Measurements from ENCODE around the gene NDFIP2.

The NDFIP2 gene

GRCh38 chr13:79479882-79480281 is 1.1 kb upstream of the NDFIP2 start:
- H3K36me3 Mint-ChIP-seq, result peaks cover 9% of the 10 kb centered on the region
- peak overlapping the region; percentile 4 for H3K27ac Mint-ChIP-seq
- no peaks in the 10 kb centered on the region for H3K27me3 Mint-ChIP-seq
- H3K9me3 Mint-ChIP-seq, result no peaks in the 10 kb centered on the region
- peaks cover 40% of the 10 kb centered on the region for H3K4me1 Mint-ChIP-seq
- peak overlapping the region; percentile 92 for H3K4me3 Mint-ChIP-seq

GRCh38 chr13:79481685-79482052 is 714 bp downstream of the NDFIP2 start:
- no peaks in the 10 kb centered on the region for H3K9me3 Mint-ChIP-seq
- H3K27ac Mint-ChIP-seq, result peak overlapping the region; percentile 98
- H3K27me3 Mint-ChIP-seq, result no peaks in the 10 kb centered on the region
- peak overlapping the region; percentile 92 for H3K4me3 Mint-ChIP-seq
- peaks cover 56% of the 10 kb centered on the region for H3K4me1 Mint-ChIP-seq
- peaks cover 15% of the 10 kb centered on the region for H3K36me3 Mint-ChIP-seq

GRCh38 chr13:79482281-79482970 is 1.5 kb downstream of the NDFIP2 start:
- peak overlapping the region; percentile 98 for H3K27ac Mint-ChIP-seq
- H3K4me3 Mint-ChIP-seq, result peak overlapping the region; percentile 92
- H3K27me3 Mint-ChIP-seq, result no peaks in the 10 kb centered on the region
- H3K9me3 Mint-ChIP-seq, result no peaks in the 10 kb centered on the region
- H3K4me1 Mint-ChIP-seq, result peaks cover 63% of the 10 kb centered on the region
- peaks cover 18% of the 10 kb centered on the region for H3K36me3 Mint-ChIP-seq

GRCh38 chr13:79483086-79483706 is 2.2 kb downstream of the NDFIP2 start:
- Mint-ChIP-seq H3K4me1 (peaks cover 71% of the 10 kb centered on the region), H3K4me3 (peak overlapping the region; percentile 90), H3K27me3 (no peaks in the 10 kb centered on the region), H3K9me3 (no peaks in the 10 kb centered on the region), H3K27ac (peak overlapping the region; percentile 92), H3K36me3 (peaks cover 21% of the 10 kb centered on the region)

- H3K36me3 Mint-ChIP-seq, result peaks cover 28% of the 10 kb centered on the region
- H3K9me3 Mint-ChIP-seq, result no peaks in the 10 kb centered on the region
- H3K4me1 Mint-ChIP-seq, result peaks cover 73% of the 10 kb centered on the region
- H3K27me3 Mint-ChIP-seq, result no peaks in the 10 kb centered on the region
- H3K27ac Mint-ChIP-seq, result peak overlapping the region; percentile 85
- H3K4me3 Mint-ChIP-seq, result peak overlapping the region; percentile 69
These were observed 4.3 kb downstream of the NDFIP2 start for GRCh38 chr13:79485014-79485811.

DNA sequence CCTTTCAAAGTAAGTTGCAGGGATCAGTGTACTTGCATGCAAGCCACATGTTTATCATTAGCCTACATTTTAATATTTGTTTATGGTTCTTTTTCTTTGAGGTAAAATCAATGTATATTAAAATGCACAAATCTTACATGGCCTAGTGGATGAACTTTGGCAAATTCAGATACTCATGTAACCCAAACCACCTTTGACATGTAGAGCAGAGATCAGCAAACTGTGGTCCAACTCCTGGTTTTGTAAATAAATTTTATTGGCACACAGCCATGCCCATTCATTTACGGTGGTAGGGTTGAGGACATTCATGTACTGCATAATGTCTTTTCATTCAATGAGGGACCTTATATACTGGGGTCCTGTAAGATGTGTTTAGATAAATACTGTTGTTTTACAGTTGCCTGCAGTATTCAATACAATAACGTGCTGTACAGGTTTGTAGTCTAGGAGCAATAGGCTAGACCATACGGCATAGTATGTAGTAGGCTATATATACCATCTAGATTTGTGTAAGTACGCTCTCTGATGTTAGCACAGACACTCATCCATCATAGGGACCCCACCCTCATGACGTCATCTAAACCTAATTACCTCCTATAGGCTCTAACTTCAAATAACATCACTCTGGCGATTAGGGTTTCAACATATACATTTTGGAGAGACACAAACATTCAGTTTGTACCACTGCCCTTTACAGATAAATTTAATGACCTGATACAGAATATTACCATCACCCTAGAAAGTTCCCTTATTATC is 5.7 kb downstream of the NDFIP2 start:
- peaks cover 27% of the 10 kb centered on the region for H3K36me3 Mint-ChIP-seq
- H3K9me3 Mint-ChIP-seq, result no peaks in the 10 kb centered on the region
- peak overlapping the region; percentile 73 for H3K27ac Mint-ChIP-seq
- no peaks in the 10 kb centered on the region for H3K27me3 Mint-ChIP-seq
- H3K4me1 Mint-ChIP-seq, result peaks cover 77% of the 10 kb centered on the region
- peak overlapping the region; percentile 78 for H3K4me3 Mint-ChIP-seq

DNA sequence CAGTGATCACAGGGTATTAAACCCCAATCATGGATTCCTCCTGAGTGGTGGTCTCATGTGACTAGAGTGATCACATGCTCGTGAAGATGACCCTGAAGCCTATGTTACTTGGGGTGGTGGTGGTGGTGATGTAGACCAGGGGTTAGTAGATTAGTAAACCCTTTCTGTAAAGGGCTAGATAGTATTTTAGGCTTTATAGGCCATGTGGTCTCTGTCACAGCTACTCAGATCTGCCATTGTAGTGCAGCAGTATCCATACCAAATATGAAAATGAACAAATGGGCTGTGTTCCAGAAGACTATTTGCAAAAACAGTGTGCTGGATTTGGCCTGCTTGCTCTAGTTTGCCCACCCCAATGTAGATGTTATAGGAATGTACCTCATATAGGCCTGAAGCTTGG is 9.4 kb downstream of the NDFIP2 start:
- Mint-ChIP-seq H3K4me1 (peaks cover 92% of the 10 kb centered on the region), H3K9me3 (no peaks in the 10 kb centered on the region), H3K27ac (no peak overlapping the region), H3K27me3 (no peaks in the 10 kb centered on the region), H3K4me3 (no peak overlapping the region), H3K36me3 (peaks cover 20% of the 10 kb centered on the region)

DNA sequence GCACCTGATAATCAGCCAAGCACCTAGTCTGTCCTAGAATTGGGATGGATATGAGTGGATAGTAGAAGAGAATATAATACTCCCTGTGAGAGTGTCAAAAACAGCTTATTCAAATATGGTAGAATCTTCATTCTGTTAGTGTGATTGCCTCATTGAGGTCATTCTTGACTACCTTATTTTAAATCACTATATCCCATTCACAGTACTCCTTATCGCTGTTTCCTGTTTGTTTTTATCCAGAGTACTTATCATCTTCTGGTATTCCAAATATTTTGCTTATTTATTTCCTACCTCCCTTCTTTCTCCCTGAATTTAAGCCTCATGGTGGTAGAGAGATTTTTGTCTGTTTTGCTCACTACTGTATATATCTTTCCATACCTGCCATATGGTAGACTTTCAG is 9.9 kb downstream of the NDFIP2 start:
- Mint-ChIP-seq H3K4me3 (no peak overlapping the region), H3K27ac (peak overlapping the region; percentile 68), H3K36me3 (peaks cover 17% of the 10 kb centered on the region), H3K4me1 (peaks cover 92% of the 10 kb centered on the region), H3K27me3 (no peaks in the 10 kb centered on the region), H3K9me3 (no peaks in the 10 kb centered on the region)

- no peaks in the 10 kb centered on the region for H3K9me3 Mint-ChIP-seq
- H3K36me3 Mint-ChIP-seq, result peaks cover 14% of the 10 kb centered on the region
- peak overlapping the region; percentile 82 for H3K4me3 Mint-ChIP-seq
- no peaks in the 10 kb centered on the region for H3K27me3 Mint-ChIP-seq
- peak overlapping the region; percentile 68 for H3K27ac Mint-ChIP-seq
- H3K4me1 Mint-ChIP-seq, result peaks cover 91% of the 10 kb centered on the region
These were observed 10.8 kb downstream of the NDFIP2 start for GRCh38 chr13:79491715-79492114.

- peak overlapping the region; percentile 68 for H3K27ac Mint-ChIP-seq
These were observed 11.4 kb downstream of the NDFIP2 start for GRCh38 chr13:79492313-79492798.

DNA sequence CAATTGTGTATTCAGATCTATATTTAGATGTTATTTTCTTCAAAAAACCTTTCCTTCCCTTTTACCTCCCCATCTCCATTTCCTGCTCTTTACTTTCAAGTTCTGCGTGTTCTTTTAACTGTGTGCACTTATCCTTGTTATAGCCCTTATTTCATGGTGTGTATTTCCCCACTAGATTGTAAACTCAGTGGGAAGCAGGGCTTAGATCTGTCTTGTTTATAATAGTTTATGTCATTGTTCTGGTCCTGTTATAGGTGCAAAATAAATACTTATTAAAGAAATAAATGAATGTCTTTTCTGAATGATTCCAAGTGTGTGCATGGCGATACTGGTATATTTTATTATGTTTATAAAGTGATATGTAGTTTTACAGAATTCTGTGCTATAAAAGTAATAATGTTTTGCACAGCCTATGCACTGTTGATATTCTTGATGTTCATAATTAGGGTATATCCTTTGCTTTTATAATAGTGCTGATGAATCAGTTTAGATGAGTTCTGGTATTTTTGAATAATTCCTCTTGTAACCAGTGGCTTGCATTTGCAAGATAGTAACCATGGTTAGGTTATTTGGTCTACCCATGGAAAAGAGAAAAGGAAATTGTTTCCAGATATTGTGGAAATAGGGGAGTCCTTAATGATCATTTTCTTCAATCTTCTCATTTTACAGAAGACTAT is 12.1 kb downstream of the NDFIP2 start:
- peak overlapping the region; percentile 82 for H3K4me3 Mint-ChIP-seq
- peaks cover 88% of the 10 kb centered on the region for H3K4me1 Mint-ChIP-seq
- H3K36me3 Mint-ChIP-seq, result peaks cover 10% of the 10 kb centered on the region
- no peaks in the 10 kb centered on the region for H3K9me3 Mint-ChIP-seq
- H3K27me3 Mint-ChIP-seq, result no peaks in the 10 kb centered on the region
- H3K27ac Mint-ChIP-seq, result peak overlapping the region; percentile 68

More at GRCh38 chr13:79492313-79492798, 11.4 kb downstream of the NDFIP2 start:
- peaks cover 11% of the 10 kb centered on the region for H3K36me3 Mint-ChIP-seq
- no peaks in the 10 kb centered on the region for H3K9me3 Mint-ChIP-seq
- peaks cover 88% of the 10 kb centered on the region for H3K4me1 Mint-ChIP-seq
- H3K27me3 Mint-ChIP-seq, result no peaks in the 10 kb centered on the region
- H3K4me3 Mint-ChIP-seq, result peak overlapping the region; percentile 82

DNA sequence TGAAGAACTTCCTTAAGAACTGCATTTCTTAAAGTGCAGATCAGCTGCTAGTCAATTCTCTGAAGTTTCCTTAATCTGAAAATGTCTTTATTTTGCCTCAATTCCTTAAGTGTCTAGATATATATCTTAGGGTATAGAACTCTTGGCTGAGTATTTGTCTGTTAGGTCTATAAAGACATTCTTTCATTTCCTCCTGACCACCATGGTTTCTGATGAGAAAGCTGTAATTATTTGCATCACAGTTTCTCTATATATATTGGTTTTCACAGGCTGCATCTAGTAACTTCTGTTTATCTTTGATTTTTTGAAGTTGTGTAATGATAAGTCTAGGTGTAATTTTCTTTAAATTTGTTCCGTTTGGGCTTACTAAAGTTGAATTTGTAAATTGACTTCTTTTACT is 15.2 kb downstream of the NDFIP2 start:
- no peak overlapping the region for H3K27ac Mint-ChIP-seq
- H3K4me3 Mint-ChIP-seq, result no peak overlapping the region
- H3K4me1 Mint-ChIP-seq, result peaks cover 93% of the 10 kb centered on the region

DNA sequence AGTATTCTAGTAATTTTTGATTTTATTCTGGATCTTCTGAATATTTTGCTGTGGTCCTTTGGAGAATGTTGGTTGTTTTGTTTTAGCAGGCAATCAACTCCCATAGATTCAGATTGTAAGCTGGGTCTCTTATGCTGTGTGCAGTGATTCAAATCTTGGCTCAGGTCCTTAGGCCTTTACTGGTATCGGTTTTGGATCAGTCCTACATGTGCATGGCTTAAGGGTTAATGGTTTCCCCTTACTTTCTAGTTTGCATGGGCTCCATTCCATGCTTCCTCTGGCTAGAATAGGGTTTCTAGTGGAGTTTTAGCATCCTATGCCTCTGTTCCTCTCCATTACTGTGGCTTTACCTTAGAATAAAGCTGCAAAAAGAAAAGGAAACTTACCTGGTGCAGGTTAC is 16.1 kb downstream of the NDFIP2 start:
- H3K27ac Mint-ChIP-seq, result no peak overlapping the region
- peaks cover 12% of the 10 kb centered on the region for H3K36me3 Mint-ChIP-seq
- H3K27me3 Mint-ChIP-seq, result no peaks in the 10 kb centered on the region
- H3K9me3 Mint-ChIP-seq, result no peaks in the 10 kb centered on the region
- H3K4me3 Mint-ChIP-seq, result no peak overlapping the region
- peaks cover 93% of the 10 kb centered on the region for H3K4me1 Mint-ChIP-seq

More for the DNA sequence above, 15.2 kb downstream of the NDFIP2 start:
- Mint-ChIP-seq H3K27me3 (no peaks in the 10 kb centered on the region), H3K9me3 (no peaks in the 10 kb centered on the region), H3K36me3 (peaks cover 12% of the 10 kb centered on the region)

DNA sequence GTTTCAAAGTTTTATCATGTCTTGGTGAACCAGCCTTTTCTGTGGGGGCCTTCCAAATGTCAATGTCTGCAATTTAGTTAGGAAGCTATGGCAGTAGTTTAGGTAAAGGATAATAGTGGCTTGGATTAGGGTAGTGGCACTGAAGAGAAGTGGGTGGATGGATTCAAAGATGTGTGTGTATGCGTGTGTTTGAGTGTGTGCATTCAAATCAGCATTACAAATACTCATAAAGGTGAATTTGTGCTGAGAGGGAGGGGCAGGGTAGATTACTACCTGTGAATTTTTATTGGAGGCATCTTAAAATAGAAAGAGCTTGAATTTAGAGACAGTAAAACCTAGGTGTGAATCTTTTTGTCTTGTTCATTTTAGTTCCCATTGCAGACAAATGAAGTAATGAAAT is 16.9 kb downstream of the NDFIP2 start:
- Mint-ChIP-seq H3K36me3 (peaks cover 12% of the 10 kb centered on the region), H3K27me3 (no peaks in the 10 kb centered on the region)

GRCh38 chr13:79500829-79501228 is 19.9 kb downstream of the NDFIP2 start:
- Mint-ChIP-seq H3K36me3 (peaks cover 13% of the 10 kb centered on the region), H3K4me3 (peak overlapping the region; percentile 11), H3K27me3 (no peaks in the 10 kb centered on the region), H3K27ac (peak overlapping the region; percentile 69), H3K4me1 (peaks cover 90% of the 10 kb centered on the region), H3K9me3 (no peaks in the 10 kb centered on the region)

More for the DNA sequence above, 16.9 kb downstream of the NDFIP2 start:
- Mint-ChIP-seq H3K27ac (no peak overlapping the region), H3K9me3 (no peaks in the 10 kb centered on the region), H3K4me3 (peak overlapping the region; percentile 24), H3K4me1 (peaks cover 93% of the 10 kb centered on the region)

Data from activated naive CD4-positive, alpha-beta T cell treated with anti-CD3 and anti-CD28 coated beads, Interleukin-2, amount 50 U/mL, for 24 hours (primary cell).